GM12864 (cell line): ENCODE data around the gene BTN3A1.

Source experiments
- DNase-seq: peaks from one replicate; pipeline ENCODE4 v3.0.0-alpha.2; 2011; ENCODE audit warnings: low read depth
- H3K4me3 ChIP-seq: 2 replicates; pipeline ENCODE4 v1.5.1; 2011; ENCODE audit warnings: mild to moderate bottlenecking, low read depth, low read length, control low read depth
- TF ChIP-seq, protein P1 (sequence below): IDR thresholded peaks from 2 replicates; pipeline ENCODE4 v1.5.1; 2011; ENCODE audit warnings: low read depth, mild to moderate bottlenecking, moderate library complexity, low read length, control low read depth, inconsistent platforms; ENCODE audit errors: missing control alignments

Gene BTN3A1

GRCh38 chr6:26360451-26361416, 41.3 kb upstream of the BTN3A1 start:
- TF ChIP-seq, protein P1, sequence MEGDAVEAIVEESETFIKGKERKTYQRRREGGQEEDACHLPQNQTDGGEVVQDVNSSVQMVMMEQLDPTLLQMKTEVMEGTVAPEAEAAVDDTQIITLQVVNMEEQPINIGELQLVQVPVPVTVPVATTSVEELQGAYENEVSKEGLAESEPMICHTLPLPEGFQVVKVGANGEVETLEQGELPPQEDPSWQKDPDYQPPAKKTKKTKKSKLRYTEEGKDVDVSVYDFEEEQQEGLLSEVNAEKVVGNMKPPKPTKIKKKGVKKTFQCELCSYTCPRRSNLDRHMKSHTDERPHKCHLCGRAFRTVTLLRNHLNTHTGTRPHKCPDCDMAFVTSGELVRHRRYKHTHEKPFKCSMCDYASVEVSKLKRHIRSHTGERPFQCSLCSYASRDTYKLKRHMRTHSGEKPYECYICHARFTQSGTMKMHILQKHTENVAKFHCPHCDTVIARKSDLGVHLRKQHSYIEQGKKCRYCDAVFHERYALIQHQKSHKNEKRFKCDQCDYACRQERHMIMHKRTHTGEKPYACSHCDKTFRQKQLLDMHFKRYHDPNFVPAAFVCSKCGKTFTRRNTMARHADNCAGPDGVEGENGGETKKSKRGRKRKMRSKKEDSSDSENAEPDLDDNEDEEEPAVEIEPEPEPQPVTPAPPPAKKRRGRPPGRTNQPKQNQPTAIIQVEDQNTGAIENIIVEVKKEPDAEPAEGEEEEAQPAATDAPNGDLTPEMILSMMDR: no peak
- H3K4me3 ChIP-seq: no peak overlapping the region
- DNase-seq: peak; percentile 77

GRCh38 chr6:26361544-26361943, 40.5 kb upstream of the BTN3A1 start:
- H3K4me3 ChIP-seq: no peak overlapping the region
- TF ChIP-seq, protein P1: no peak
- no peak for DNase-seq

GRCh38 chr6:26362093-26362835, 39.8 kb upstream of the BTN3A1 start:
- DNase-seq: no peak
- TF ChIP-seq, protein P1: no peak
- H3K4me3 ChIP-seq: no peak overlapping the region

DNA sequence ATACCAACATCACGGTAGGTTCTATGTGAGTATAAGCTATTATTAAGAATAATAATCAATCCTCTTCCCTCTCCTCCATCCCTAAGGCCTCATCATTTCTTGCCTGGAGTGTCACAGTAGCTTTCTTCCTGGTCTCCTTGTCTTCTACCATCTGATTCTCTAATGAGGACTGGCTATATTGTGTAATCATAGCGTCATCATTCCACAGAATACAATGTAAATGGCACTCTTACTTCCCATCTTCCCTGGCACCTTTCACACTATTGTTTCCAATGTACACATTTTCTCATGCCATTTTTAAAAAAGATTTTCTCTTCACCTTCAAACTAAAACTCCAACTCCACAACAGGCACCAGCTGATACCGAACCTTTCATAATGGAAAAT, 39.2 kb upstream of the BTN3A1 start:
- no peak for DNase-seq
- TF ChIP-seq, protein P1: no peak
- H3K4me3 ChIP-seq: no peak overlapping the region

DNA sequence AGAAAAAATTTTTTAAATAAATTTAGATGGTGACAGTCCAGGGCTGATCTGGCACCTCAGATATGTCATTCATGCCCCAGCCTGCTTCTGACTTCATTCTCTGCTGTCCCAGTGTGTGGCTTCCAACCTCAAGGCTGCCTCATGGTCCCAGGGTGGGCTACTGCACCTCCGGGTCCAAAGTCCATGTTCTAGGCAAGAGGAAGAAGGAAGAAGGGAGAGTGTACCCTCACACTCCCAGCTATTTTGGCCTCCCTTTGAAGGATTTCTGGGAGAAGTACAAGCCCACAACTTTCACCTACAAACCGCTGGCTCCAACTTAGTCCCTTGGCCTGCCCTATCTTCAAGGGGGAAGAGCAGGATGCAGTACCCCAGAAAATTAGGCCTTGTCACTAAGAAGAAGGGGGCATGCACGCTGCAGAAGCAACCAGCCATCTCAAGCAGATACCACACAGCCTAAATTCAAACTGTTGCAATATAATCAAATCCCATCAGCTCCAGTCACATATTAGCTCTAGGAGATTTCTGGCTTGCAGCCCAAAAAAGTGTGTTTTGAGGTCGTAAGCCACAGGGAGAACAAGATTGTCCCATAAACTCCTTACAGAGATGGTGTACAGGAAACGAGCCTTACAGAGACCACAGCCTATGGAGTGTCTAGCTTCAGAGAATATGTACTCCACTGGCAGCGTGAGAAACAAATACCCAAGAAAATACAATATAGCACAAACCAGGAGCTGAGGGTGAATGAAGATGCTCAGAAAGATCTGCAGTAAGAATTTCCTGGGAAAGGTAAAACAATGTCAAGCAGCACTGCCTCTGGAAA, 38.0 kb upstream of the BTN3A1 start:
- TF ChIP-seq, protein P1: no peak
- peak overlapping the region; percentile 81 for H3K4me3 ChIP-seq
- DNase-seq: no peak

DNA sequence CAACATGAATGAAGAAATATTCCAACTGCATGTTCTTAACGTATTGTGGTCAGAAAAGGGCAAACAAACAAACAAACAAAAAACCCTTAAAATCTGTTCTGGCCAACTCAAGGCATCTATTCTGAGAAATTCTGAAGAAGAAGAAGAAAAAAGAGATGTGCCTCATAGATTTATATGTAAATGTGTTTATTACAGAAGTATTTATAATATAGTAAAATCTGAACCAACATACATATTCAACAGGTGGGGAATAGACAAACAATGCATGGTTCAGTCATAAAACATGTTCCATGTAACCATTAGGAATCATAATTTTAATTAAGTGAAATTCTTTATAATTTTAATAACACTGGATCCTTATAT, 36.5 kb upstream of the BTN3A1 start:
- TF ChIP-seq, protein P1: no peak
- DNase-seq: no peak
- peak overlapping the region; percentile 81 for H3K4me3 ChIP-seq
